HG02981 (cell line): ENCODE data around the gene CDK1.
A peak's percentile ranks its signal among the peaks of the same experiment; 100 is the strongest.
"Not testable (repeated sequence)": the region's sequence is repeated elsewhere in the genome, so short reads cannot be mapped to it uniquely, and the experiment has no call there.

Experiments used
- ATAC-seq: cut with Tn5 transposase; IDR thresholded peaks from one replicate; pipeline ENCODE4 v1.9.1; 2021; ENCODE audit warnings: mild to moderate bottlenecking, moderate library complexity; ENCODE audit not compliant: unreplicated experiment

Gene CDK1

DNA sequence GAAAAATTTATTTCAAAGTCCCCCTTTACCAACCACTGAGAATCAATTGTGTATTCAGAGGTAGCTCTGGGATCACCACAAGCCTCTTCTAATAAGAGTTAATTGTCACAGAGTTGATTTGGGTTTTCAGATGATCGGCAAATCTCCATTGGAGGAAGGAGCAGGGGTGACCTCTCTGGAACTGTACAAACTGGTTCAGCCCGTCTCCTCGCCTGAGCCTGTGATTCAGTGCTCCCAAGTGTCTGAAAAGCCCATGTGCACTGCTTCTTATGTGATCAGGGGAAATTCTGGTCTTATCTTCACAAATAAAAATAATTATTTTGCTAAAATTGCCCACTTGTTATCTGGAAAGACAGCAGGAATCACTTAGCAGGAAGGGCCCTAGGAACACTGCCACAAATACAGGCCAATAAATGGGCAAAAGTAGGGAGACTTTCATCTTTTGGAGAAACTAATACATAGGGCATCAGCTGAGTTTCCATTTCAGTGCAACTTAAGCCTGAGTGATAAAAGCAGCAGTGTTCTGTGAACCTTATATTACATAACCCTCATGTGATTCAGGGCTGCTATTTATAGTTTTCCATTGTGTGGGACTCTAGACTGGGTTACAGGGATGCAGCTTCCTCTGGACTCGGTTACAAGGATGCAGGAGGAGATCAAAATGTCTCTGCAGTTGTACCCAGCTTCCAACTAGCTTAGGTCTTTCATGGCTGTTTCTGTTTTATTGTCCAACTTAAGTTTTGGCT, 32.3 kb downstream of the CDK1 start:
- ATAC-seq = no peak

DNA sequence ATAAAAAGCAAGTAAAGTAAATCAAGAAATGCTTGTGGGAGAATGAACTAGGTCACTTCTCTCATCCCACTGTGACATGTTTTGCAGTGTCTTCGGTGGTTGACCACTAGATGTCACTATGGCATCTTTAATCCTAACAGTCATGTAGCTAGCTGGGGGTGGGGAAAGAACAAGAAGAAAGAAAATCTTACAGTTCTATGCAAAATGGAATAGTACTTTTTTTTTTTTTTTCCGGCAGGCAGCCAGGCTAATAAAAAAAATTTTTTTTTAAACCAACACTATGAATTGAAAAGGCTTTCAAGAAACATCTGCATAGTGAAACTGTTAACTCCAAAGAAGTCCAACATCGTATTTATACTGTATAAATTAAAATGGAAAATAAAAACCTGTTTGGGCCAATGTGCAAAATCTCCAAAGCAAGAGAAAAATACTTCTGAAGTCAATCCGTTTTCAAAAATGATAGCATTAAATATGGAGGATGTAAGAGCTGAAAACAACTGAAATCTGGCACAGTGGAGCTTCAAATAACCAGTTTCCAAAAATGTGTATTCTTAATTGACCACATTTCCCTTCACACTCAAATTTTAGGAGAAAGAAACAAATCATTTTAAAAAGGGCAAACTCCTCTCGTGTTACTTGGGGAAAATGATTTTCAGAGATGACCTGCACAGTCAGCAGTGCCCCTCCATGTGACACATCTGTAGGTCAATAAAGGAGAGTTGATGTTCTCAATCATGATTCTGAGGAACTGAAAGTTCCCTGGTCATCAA, 38.5 kb downstream of the CDK1 start:
- ATAC-seq = peak; percentile 58

GRCh38 chr10:60817398-60817805, 39.1 kb downstream of the CDK1 start:
- ATAC-seq = no peak

GRCh38 chr10:60818134-60818770, 40.0 kb downstream of the CDK1 start:
- ATAC-seq = no peak

DNA sequence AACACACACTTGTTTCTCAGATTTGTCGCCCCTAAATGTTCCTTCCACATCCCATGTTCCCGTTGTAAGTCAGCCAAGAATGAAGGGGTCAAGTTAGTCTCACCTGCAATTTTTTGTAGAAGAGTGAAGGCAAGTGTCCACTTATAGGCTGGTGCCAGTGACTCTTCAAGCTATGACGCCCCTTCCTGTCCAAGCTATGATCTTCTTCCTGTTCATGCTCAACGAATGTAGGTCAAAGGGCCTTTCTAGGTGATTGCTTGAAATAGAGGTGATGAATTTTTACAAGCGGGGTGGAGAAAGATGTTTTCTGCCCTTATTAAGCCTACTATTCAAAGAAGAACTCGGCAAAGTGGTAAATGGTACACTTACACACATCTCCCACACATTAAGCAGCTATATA, 41.0 kb downstream of the CDK1 start:
- ATAC-seq = no peak

DNA sequence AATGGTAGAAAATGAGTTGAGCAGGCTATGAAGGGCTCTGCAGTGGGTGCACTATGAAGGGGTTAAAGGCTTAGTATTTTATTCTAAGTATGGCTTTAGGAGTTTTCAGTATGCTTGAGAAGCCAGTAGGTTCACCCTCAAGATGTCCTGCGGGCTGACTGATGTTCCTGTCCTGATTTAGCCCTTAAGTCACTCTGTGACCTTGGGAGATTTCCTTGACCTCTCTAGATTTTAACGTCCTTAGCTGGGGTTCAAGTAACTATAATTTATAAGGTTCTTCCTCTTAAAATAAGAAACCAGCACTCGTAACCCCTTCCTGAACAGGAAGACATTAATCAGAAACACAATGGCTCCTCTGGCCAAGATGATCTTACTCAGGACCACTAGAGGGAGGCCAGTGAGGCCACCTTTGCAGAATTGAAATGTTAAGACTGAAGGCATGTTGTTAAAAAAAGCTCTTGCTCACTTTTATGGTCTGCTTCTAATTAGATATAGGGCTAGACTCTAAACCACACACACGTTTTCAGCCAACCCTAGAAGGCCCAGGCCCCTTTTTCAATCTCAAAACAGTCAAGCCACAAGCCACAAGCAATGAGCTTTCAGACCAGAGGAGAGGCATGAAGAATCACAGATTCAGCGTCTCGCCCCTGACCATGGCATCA, 41.9 kb downstream of the CDK1 start:
- ATAC-seq = peak; percentile 84

DNA sequence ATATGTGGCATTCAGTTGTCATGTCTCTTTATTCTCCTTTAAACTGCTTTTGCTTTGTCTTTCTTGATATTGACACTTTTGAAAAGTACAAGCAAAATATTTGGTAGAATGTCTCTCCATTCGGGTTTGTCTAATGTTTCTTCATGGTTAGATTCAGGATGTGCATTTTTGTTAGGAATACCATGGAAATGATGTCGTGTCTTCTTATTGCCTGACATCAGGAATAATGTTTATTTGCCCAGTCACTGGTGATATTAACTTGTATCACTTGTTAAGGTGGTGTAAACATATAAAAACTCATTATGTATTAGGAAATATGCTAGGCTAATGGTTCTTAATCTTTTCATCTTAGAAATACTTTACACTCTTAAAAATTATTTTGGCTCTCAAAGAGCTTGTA, 43.4 kb downstream of the CDK1 start:
- ATAC-seq = no peak

GRCh38 chr10:60822809-60823208, 44.5 kb downstream of the CDK1 start:
- ATAC-seq = no peak

- ATAC-seq = no peak
These were observed 45.0 kb downstream of the CDK1 start for GRCh38 chr10:60823324-60823723.

GRCh38 chr10:60825520-60825919, 47.2 kb downstream of the CDK1 start:
- ATAC-seq = no peak

GRCh38 chr10:60827791-60828488, 49.7 kb downstream of the CDK1 start:
- ATAC-seq = no peak

GRCh38 chr10:60828489-60828852, 50.2 kb downstream of the CDK1 start:
- ATAC-seq = no peak

DNA sequence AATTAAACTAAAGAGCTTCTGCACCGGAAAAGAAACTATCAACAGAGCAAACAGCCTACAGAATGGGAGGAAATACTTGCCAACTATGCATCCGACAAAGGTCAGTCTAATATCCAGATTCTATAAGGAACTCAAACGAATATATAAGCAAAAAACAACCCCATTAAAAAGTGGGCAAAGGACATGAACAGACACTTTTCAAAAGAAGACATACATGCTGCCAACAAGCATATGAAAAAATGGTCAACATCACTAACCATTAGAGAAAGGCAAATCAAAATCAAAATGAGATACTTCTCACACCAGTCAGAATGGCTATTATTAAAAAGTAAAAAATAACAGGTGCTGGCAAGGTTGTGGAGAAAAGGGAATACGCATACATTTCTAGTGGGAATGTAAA, 53.9 kb downstream of the CDK1 start:
- not testable (repeated sequence) for ATAC-seq

GRCh38 chr10:60834401-60834800, 56.1 kb downstream of the CDK1 start:
- no peak for ATAC-seq

GRCh38 chr10:60835049-60835448, 56.8 kb downstream of the CDK1 start:
- ATAC-seq = no peak

- ATAC-seq = not testable (repeated sequence)
These were observed 62.9 kb downstream of the CDK1 start for GRCh38 chr10:60841227-60841626.

DNA sequence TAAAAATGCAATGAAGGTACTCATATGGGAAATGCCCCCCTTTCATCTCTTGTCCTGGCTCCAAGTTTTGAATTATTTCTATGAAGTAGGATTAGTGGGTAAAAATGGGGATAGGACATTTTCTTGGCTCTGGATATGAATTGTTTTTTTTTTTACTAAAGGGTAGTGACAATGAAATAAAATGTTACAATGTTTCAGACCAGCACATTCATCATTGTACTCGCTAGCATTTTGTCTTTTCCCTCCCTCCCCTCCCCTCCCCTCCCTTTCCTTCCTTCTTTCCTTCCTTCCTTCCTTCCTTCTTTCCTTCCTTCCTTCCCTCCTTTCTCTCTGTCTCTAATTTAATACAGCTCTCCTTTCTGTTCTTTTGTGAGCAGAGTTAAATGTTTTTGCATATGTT, 64.4 kb downstream of the CDK1 start:
- no peak for ATAC-seq
